Measurements from ENCODE around the gene LIG3. TPM values are rescaled to one million over a fixed set of nuclear protein-coding genes. Genes with fewer than 3 reads are reported as not detected.

Gene LIG3
- polyA plus RNA-seq, 3 donors, result 6.0 to 14.6 (median 7.5) TPM

GRCh38 chr17:35038453-35038852 lies 58.1 kb downstream of the LIG3 start:
- Mint-ChIP-seq H3K4me1 (no peaks in the 10 kb centered on the region), H3K4me3 (no peak overlapping the region), H3K9me3 (peaks cover 0 to 2% (median 0%) of the 10 kb centered on the region in 7 donors), H3K27me3 (ENCODE audit: low read depth in 3 of 3) (no peaks in the 10 kb centered on the region), H3K27ac (no peak overlapping the region), H3K36me3 (peaks cover 16 to 29% of the 10 kb centered on the region in 2 donors)
- no peaks in the 10 kb centered on the region for H3K9me3 ChIP-seq (replicated peaks in 1 of 2; ENCODE audit: control insufficient read depth in 1 of 2, insufficient read depth in 1 of 2, low read length in 2 of 2)
- DNase-seq, result no peak
- H3K4me3 ChIP-seq (replicated peaks in 1 of 3; ENCODE audit: low read depth in 2 of 3, low read length in 3 of 3), result no peak overlapping the region
- no peak overlapping the region for H2AFZ ChIP-seq (ENCODE audit: insufficient read depth, low read depth, low read length, poor library complexity, severe bottlenecking)
- peaks cover 0 to 13% of the 10 kb centered on the region in 2 donors for H3K36me3 ChIP-seq (replicated peaks in 1 of 2; ENCODE audit: control insufficient read depth in 1 of 2, insufficient read depth in 2 of 2, low read length in 2 of 2)
- intact Hi-C loops (cut with micrococcal nuclease), result no loop called here
- 100% methylated on average over 1 of the region's 3 CpGs for WGBS (ENCODE audit: insufficient coverage)
- no peaks in the 10 kb centered on the region for H3K4me1 ChIP-seq (ENCODE audit: control insufficient read depth in 1 of 2, insufficient read depth in 2 of 2, low read length in 2 of 2)
- peaks cover 20% of the 10 kb centered on the region for H3K79me2 ChIP-seq (ENCODE audit: insufficient read depth, low read length)
- peaks cover 14% of the 10 kb centered on the region for H4K20me1 ChIP-seq (ENCODE audit: insufficient read depth, low read length)
- H3K27ac ChIP-seq (ENCODE audit: low read depth in 1 of 2, low read length in 2 of 2), result no peak overlapping the region
- no peaks in the 10 kb centered on the region for H3K27me3 ChIP-seq (ENCODE audit: control insufficient read depth in 2 of 2, insufficient read depth in 2 of 2, low read length in 2 of 2)
- no peak overlapping the region for H3K9ac ChIP-seq (ENCODE audit: insufficient read depth, low read length, poor library complexity, severe bottlenecking)
- H3K4me2 ChIP-seq (replicated peaks; ENCODE audit: extremely low read depth, low read length, poor library complexity, severe bottlenecking), result no peak overlapping the region
- no peak for TF ChIP-seq CTCF (IDR thresholded peaks at IDR 0.05)

GRCh38 chr17:35041390-35041789 lies 61.1 kb downstream of the LIG3 start:
- DNase-seq, result no peak
- Mint-ChIP-seq H3K36me3 (peaks cover 16 to 32% of the 10 kb centered on the region in 2 donors), H3K4me3 (no peak overlapping the region), H3K27me3 (ENCODE audit: low read depth in 3 of 3) (no peaks in the 10 kb centered on the region), H3K9me3 (peaks cover 0 to 2% (median 0%) of the 10 kb centered on the region in 7 donors), H3K4me1 (peaks cover 15% of the 10 kb centered on the region), H3K27ac (no peak overlapping the region)
- Histone ChIP-seq H3K9ac (ENCODE audit: insufficient read depth, low read length, poor library complexity, severe bottlenecking) (no peak overlapping the region), H3K4me1 (ENCODE audit: control insufficient read depth in 1 of 2, insufficient read depth in 2 of 2, low read length in 2 of 2) (peaks cover 11 to 14% of the 10 kb centered on the region in 2 donors), H3K36me3 (replicated peaks in 1 of 2; ENCODE audit: control insufficient read depth in 1 of 2, insufficient read depth in 2 of 2, low read length in 2 of 2) (peaks cover 0 to 7% of the 10 kb centered on the region in 2 donors), H3K27ac (ENCODE audit: low read depth in 1 of 2, low read length in 2 of 2) (no peak overlapping the region), H4K20me1 (ENCODE audit: insufficient read depth, low read length) (peaks cover 12% of the 10 kb centered on the region), H3K4me3 (replicated peaks in 1 of 3; ENCODE audit: low read depth in 2 of 3, low read length in 3 of 3) (no peak overlapping the region), H3K79me2 (ENCODE audit: insufficient read depth, low read length) (peaks cover 47% of the 10 kb centered on the region), H3K27me3 (ENCODE audit: control insufficient read depth in 2 of 2, insufficient read depth in 2 of 2, low read length in 2 of 2) (no peaks in the 10 kb centered on the region), H3K9me3 (replicated peaks in 1 of 2; ENCODE audit: control insufficient read depth in 1 of 2, insufficient read depth in 1 of 2, low read length in 2 of 2) (no peaks in the 10 kb centered on the region), H3K4me2 (replicated peaks; ENCODE audit: extremely low read depth, low read length, poor library complexity, severe bottlenecking) (no peak overlapping the region), H2AFZ (ENCODE audit: insufficient read depth, low read depth, low read length, poor library complexity, severe bottlenecking) (no peak overlapping the region)
- TF ChIP-seq CTCF (IDR thresholded peaks at IDR 0.05), result no peak
- 100% methylated on average over 4 of the region's 7 CpGs for WGBS (ENCODE audit: insufficient coverage)
- intact Hi-C loops (cut with micrococcal nuclease), result no loop called here

All from CD14-positive monocyte (primary cell).